Naive B cell (primary cell): Measurements from ENCODE around the gene HINT3. TPM values are rescaled to one million over a fixed set of nuclear protein-coding genes. Genes with fewer than 3 reads are reported as not detected.
"Not testable (repeated sequence)": the region's sequence is repeated elsewhere in the genome, so short reads cannot be mapped to it uniquely, and the experiment has no call there.

Experiments used
- ATAC-seq, 2 donors: fragments of 150-1000 bp; cut with Tn5 transposase; 2 replicates each; pipeline ENCODE4 v1.10.0; 2021; ENCODE audit warnings: low read depth in 2 of 2, mild to moderate bottlenecking in 2 of 2, moderate library complexity in 2 of 2
- DNase-seq: peaks from one replicate; pipeline ENCODE4 v3.0.0; 2022
- H3K27ac Mint-ChIP-seq, 6 donors: one replicate each; pipeline ENCODE4 v1.8.0; 2020 to 2022; ENCODE audit warnings: mild to moderate bottlenecking in 6 of 6, mixed read lengths in 6 of 6, moderate library complexity in 5 of 6, inconsistent platforms in 2 of 6
- H3K27me3 Mint-ChIP-seq, 3 donors: one replicate each; pipeline ENCODE4 v1.8.0; 2021 to 2022; ENCODE audit warnings: mixed read lengths in 3 of 3, mild to moderate bottlenecking in 1 of 3
- H3K36me3 Mint-ChIP-seq, 2 donors: one replicate each; pipeline ENCODE4 v1.8.0; 2020 to 2022; ENCODE audit warnings: mixed read lengths in 2 of 2, inconsistent platforms in 1 of 2, mild to moderate bottlenecking in 1 of 2
- H3K4me1 Mint-ChIP-seq, 3 donors: one replicate each; pipeline ENCODE4 v1.8.0; 2020 to 2022; ENCODE audit warnings: mixed read lengths in 3 of 3, inconsistent platforms in 1 of 3, mild to moderate bottlenecking in 1 of 3, moderate library complexity in 1 of 3
- H3K4me3 Mint-ChIP-seq, 8 donors: one replicate each; pipeline ENCODE4 v1.8.0; 2020 to 2022; ENCODE audit warnings: mild to moderate bottlenecking in 8 of 8, mixed read lengths in 8 of 8, moderate library complexity in 8 of 8, inconsistent platforms in 2 of 8
- H3K9me3 Mint-ChIP-seq, 7 donors: one replicate each; pipeline ENCODE4 v1.8.0; 2020 to 2022; ENCODE audit warnings: mixed read lengths in 7 of 7, mild to moderate bottlenecking in 5 of 7, inconsistent platforms in 2 of 7, moderate library complexity in 1 of 7
- polyA plus RNA-seq, 6 donors: library from polyadenylated mRNA; unstranded; fragments of 300-500 nt; fragmentation: Illumina TruSeq; gene quantifications; one replicate each; pipeline ENCODE4 v1.2.3, GENCODE V29; 2021; ENCODE audit warnings: low read depth in 6 of 6

Gene HINT3
- polyA plus RNA-seq, 6 donors from 2014 or later = 12.1 to 17.8 (median 15.3) TPM

DNA sequence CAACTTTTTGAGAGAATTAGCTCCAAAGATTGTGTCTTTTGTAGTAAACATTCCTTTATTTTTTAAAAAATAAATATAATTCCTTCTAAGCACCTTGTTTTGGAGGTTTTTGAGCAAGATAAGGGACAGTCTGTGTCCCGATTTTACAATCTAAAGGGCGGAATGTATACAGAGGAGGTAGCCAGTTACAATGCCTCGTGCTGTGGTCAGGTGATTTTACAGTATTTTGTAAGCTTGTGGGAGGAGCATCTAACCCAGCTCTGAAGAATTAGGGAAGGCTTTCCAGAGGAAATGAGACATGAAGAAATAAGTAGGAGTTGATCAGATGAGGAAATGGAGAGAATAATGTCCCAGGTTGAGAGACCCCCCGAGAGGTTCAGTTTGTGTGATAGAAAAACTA, 1.3 kb downstream of the HINT3 start:
- Mint-ChIP-seq H3K27me3 (peaks cover 0 to 5% (median 0%) of the 10 kb centered on the region in 3 donors), H3K36me3 (no peaks in the 10 kb centered on the region), H3K9me3 (no peaks in the 10 kb centered on the region), H3K4me3 (no peak overlapping the region), H3K4me1 (peaks cover under 1 to 15% (median under 1%) of the 10 kb centered on the region in 3 donors), H3K27ac (no peak overlapping the region)
- ATAC-seq (no peak), DNase-seq (no peak)

DNA sequence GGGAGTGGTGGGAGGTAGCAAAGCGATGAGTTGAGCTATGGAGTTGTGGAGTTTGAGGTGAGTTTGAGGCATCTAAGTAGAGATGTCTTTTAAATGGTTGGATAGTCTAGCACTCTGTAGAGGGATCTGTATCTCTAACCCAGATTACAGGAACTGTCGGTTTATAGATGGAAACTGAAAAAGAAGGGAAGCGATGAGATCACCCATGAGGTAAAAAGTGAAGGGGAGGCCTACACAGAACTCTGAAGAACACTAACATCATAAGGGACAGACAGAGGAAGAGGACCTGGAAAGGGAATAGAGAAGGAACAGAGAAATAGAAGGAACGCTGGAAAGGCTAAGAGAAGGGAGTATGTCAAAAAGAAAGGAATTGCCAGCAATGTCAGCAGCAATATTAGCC, 2.5 kb downstream of the HINT3 start:
- Mint-ChIP-seq H3K27ac (no peak overlapping the region), H3K4me1 (peaks cover 9 to 23% (median 13%) of the 10 kb centered on the region in 3 donors), H3K4me3 (no peak overlapping the region), H3K27me3 (no peaks in the 10 kb centered on the region), H3K9me3 (no peaks in the 10 kb centered on the region), H3K36me3 (no peaks in the 10 kb centered on the region)
- DNase-seq (no peak), ATAC-seq (no peak)

DNA sequence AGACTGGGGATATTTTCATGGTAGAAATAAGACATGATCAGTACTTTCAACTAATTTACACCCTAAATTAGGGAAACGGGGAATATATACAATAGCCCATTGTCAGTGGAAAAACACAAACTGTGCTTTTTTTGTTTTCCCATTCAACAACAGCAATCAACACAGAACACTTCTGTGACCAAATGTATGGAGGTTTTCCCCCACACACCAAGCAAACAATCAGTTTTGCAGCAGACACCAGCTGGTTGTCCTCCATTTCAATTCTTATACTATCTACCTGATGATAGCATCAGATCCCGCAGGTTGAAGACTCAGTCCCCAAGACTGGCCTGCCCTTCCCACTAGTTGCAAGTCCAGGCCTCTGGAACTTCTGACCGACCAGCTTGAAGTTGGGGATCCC, 4.5 kb downstream of the HINT3 start:
- Mint-ChIP-seq H3K36me3 (no peaks in the 10 kb centered on the region), H3K4me3 (no peak overlapping the region), H3K27ac (peak overlapping the region in 1 of 6 donors; percentile 67), H3K4me1 (peaks cover 9 to 27% (median 24%) of the 10 kb centered on the region in 3 donors), H3K9me3 (no peaks in the 10 kb centered on the region), H3K27me3 (no peaks in the 10 kb centered on the region)
- no peak for DNase-seq
- ATAC-seq = no peak

DNA sequence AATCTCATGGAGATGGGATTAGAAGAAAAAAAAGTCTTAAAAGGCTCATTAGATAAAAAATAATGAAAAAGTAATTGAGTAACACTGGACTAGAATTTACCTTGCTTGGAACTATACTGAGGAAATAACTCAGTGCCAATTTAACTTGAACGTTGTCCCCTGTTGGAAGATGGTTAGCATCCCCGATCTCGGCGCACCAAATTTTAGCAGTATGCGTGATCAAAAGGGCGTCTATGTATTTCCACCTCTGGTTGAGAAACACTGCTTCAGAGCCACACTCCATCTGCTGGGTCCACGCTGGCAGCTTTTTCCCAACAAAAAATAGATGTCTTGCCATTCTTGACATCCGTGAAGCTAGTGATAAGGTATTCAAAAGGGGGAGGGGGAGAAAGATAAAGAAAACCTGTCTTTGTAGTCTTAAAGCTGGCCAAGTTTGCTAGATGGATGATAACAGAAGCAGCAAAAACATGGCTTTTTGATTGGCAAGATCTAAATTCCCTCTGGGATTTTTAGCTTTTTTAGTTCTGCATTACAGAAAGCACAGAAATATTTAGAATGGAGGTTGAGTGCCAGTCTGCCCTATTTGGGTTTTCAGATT, 6.4 kb downstream of the HINT3 start:
- Mint-ChIP-seq H3K36me3 (peaks cover 3 to 7% of the 10 kb centered on the region in 2 donors), H3K9me3 (no peaks in the 10 kb centered on the region), H3K4me3 (peak overlapping the region in 1 of 8 donors; percentile 4), H3K27ac (peak overlapping the region in 2 of 6 donors; percentile 36 to 49), H3K4me1 (peaks cover 11 to 36% (median 29%) of the 10 kb centered on the region in 3 donors), H3K27me3 (no peaks in the 10 kb centered on the region)
- DNase-seq (no peak), ATAC-seq (no peak)

DNA sequence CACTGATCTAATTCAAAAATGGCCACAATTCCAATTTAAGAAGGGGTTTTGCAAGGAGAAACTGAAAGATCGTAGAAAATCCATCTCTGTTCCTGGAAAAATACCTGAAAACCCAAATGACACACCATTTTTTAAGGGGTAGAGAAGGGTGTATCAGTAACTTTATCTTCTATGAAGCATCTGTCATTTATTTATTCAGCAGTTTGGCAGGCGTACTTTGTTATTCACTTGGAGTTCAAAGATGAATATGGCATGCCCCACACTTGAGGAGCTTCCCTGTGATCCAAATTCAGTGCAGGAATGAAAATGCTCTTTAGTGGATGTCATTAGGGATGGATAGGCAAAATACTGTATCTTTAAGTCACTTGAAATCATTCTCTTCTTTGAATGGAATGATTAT, 7.2 kb downstream of the HINT3 start:
- Mint-ChIP-seq H3K4me1 (peaks cover 19 to 45% (median 37%) of the 10 kb centered on the region in 3 donors), H3K4me3 (no peak overlapping the region), H3K36me3 (peaks cover 10 to 12% of the 10 kb centered on the region in 2 donors), H3K9me3 (no peaks in the 10 kb centered on the region), H3K27ac (no peak overlapping the region), H3K27me3 (no peaks in the 10 kb centered on the region)
- DNase-seq (no peak), ATAC-seq (no peak)

DNA sequence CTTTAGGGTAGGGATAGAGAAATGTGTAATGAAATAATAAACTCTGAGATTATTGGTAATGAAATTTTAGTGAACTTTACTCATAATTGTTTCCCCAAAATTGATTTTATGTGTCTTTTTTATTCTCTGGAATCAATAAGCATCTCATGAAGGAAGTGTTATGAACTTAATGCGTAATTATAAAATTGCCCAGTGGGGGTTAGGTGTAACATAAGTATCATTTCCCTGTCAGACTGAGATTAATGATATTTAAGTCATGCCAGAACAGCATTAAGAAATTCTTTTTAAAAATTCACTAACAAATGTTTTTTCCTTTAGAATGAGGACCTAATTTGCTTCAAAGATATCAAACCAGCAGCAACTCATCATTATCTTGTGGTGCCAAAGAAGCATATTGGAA, 10.0 kb downstream of the HINT3 start:
- DNase-seq (no peak), ATAC-seq (no peak)
- Mint-ChIP-seq H3K36me3 (peaks cover 10 to 16% of the 10 kb centered on the region in 2 donors), H3K27ac (peak overlapping the region in 3 of 6 donors; percentile 7 to 70 (median 43)), H3K4me1 (peaks cover 30 to 56% (median 41%) of the 10 kb centered on the region in 3 donors), H3K9me3 (no peaks in the 10 kb centered on the region), H3K27me3 (no peaks in the 10 kb centered on the region), H3K4me3 (no peak overlapping the region)

DNA sequence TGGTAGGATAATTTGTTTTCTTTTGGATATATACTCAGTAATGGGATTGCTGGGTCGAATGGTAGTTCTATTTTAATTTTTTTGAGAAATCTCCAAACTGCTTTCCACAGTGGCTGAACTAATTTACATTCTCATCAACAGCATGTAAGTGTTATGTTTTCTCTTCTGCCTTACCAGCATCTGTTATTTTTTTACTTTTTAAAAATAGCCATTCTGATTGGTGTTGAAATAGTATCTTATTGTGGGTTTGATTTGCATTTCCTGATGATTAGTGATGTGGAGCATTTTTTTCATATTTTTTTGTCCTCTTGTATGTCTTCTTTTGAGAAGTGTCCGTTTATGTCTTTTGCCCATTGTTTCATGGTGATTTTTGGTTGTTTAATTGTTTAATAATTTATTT, 11.9 kb downstream of the HINT3 start:
- Mint-ChIP-seq H3K27me3 (no peaks in the 10 kb centered on the region), H3K4me1 (peaks cover 23 to 48% (median 32%) of the 10 kb centered on the region in 3 donors), H3K4me3 (peak overlapping the region in 3 of 8 donors; percentile 2 to 67 (median 41)), H3K27ac (peak overlapping the region; percentile 12 to 85 (median 62)), H3K36me3 (peaks cover 10 to 16% of the 10 kb centered on the region in 2 donors), H3K9me3 (no peaks in the 10 kb centered on the region)
- ATAC-seq = peak in 1 of 2 donors; percentile 34
- DNase-seq = no peak

DNA sequence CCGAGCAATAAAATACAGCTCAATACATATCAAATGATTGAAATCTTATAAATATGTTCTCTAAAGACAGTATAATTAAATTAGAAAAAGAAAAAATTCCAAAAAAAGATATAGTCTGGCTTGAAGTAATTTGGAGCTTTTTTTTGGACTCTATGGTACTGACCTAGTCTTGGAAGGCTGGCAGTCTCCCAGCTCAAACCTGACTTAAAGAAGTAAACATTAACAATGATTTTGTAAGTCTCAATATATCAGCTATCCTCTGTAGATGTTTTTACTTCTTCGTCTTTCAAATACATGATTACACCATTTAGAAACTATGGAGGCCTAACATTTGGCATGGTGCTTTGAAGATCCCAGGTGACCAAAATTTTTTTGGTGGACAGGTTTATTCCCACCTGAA, 14.2 kb downstream of the HINT3 start:
- H3K27me3 Mint-ChIP-seq = no peaks in the 10 kb centered on the region
- ATAC-seq = no peak
- no peaks in the 10 kb centered on the region for H3K9me3 Mint-ChIP-seq
- no peak overlapping the region for H3K4me3 Mint-ChIP-seq
- peaks cover 25 to 35% (median 27%) of the 10 kb centered on the region in 3 donors for H3K4me1 Mint-ChIP-seq
- DNase-seq = no peak
- H3K36me3 Mint-ChIP-seq = peaks cover 10 to 16% of the 10 kb centered on the region in 2 donors
- peak overlapping the region in 1 of 6 donors; percentile 56 for H3K27ac Mint-ChIP-seq

DNA sequence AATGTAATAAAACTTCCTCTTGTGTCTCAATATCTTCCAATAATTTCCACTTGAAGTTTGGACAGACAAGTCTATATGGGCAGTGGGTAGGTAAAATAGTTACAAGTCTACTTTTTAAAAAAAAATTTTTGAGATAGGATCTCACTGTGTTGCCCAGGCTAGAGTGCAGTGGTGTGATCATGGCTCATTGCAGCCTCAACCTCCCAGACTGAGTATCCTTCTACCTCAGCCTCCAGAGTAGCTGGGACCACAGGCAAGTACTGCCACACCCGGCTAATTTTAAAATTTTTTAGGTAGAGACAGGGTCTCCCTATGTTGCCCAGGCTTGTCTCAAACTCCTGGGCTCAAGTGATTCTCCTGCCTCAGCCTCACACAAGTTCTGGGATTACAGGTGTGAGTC, 15.9 kb downstream of the HINT3 start:
- not testable (repeated sequence) for H3K9me3 Mint-ChIP-seq, ATAC-seq, DNase-seq, H3K27me3 Mint-ChIP-seq, H3K27ac Mint-ChIP-seq, H3K4me3 Mint-ChIP-seq
- Mint-ChIP-seq H3K36me3 (peaks cover 8 to 16% of the 10 kb centered on the region in 2 donors), H3K4me1 (peaks cover 21 to 26% (median 25%) of the 10 kb centered on the region in 3 donors)

DNA sequence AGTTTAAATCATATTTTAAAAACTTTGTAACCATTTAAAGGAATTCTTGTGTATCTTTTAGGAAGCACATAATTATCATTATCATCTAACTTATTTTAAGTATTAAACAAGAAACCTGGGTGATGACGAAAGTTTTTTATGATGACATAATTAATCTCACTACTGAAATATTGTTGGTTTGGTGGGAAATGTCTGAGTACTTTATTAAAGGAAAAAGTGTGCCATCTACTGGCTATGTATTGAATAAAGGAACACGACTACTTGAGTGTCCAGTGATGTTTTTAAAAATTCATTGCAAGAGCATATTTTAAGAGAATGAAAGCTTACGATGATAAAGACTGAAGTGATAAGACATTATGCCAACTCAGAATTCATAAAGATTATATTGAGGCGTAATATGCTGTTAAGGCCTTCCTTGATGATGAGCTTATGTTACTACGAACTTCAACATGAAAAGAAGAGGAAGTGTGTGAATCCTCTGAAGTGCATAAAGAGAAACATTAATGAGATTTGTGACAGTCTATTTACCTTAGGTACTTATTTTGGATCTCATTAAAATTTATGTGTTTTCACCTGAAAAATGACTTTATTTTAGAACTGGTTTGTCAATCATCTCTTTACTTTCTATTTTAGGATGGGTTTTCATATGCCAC, 17.8 kb downstream of the HINT3 start:
- no peaks in the 10 kb centered on the region for H3K27me3 Mint-ChIP-seq
- DNase-seq (peak; percentile 35), ATAC-seq (peak; percentile 69 to 73)
- H3K4me1 Mint-ChIP-seq = peaks cover 6 to 11% (median 9%) of the 10 kb centered on the region in 3 donors
- peaks cover 0 to 8% of the 10 kb centered on the region in 2 donors for H3K36me3 Mint-ChIP-seq
- no peaks in the 10 kb centered on the region for H3K9me3 Mint-ChIP-seq
- peak overlapping the region in 2 of 8 donors; percentile 26 to 30 for H3K4me3 Mint-ChIP-seq
- H3K27ac Mint-ChIP-seq = peak overlapping the region in 2 of 6 donors; percentile 26 to 43

DNA sequence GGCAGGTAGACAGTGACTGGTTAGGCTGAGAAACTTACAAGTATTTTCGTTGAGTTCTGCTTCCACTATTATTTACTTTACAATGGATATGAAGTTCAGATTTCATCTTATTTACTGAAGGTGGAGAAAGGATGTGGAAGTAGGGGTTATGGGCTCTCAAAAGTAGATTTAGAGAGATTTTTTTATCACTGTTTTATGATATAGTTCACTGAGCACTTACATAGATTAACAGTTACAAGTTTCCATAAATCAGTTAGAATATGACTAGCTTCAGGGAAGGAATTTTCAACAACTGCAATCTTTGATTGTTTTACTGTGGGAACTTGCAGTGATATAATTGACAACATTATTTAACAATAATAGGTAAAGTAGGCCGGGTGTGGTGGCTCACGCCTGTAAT, 22.5 kb downstream of the HINT3 start:
- Mint-ChIP-seq H3K27me3 (no peaks in the 10 kb centered on the region), H3K4me3 (no peak overlapping the region), H3K27ac (no peak overlapping the region), H3K9me3 (no peaks in the 10 kb centered on the region), H3K4me1 (peaks cover 0 to 5% (median 4%) of the 10 kb centered on the region in 3 donors), H3K36me3 (peaks cover 0 to 8% of the 10 kb centered on the region in 2 donors)
- no peak for DNase-seq
- no peak for ATAC-seq

DNA sequence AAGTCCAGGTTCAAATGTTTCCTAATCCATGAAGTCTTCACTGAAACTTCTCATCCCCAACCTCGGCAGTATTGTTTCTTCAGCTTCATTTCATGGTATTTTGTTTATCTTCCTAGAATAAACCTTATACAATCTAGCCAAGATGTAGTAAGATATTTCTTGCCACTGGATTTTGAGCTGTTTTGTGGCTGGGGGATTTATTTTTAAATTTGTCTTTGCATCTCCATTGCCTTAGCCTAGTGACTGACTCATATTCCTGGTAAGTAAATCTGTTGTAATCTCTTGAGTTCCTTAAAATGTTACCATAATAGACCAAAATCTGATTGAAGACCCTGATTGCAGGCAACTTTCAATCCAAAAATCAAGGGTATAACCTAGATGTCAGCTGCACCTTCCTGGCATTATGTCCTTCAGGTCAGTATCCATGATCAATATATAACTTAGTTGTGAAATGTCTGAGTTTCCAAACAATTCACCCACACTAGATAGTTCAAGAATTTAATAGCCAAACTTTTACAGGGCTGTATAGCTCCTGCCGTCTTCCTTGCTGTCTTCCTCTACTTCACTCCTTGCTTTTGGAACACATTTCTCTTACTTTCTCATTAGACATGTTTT, 25.1 kb downstream of the HINT3 start:
- no peak overlapping the region for H3K4me3 Mint-ChIP-seq
- H3K27ac Mint-ChIP-seq = no peak overlapping the region
- H3K4me1 Mint-ChIP-seq = no peaks in the 10 kb centered on the region
- no peak for ATAC-seq
- no peaks in the 10 kb centered on the region for H3K9me3 Mint-ChIP-seq
- no peaks in the 10 kb centered on the region for H3K27me3 Mint-ChIP-seq
- H3K36me3 Mint-ChIP-seq = peaks cover 0 to 8% of the 10 kb centered on the region in 2 donors
- DNase-seq = no peak

DNA sequence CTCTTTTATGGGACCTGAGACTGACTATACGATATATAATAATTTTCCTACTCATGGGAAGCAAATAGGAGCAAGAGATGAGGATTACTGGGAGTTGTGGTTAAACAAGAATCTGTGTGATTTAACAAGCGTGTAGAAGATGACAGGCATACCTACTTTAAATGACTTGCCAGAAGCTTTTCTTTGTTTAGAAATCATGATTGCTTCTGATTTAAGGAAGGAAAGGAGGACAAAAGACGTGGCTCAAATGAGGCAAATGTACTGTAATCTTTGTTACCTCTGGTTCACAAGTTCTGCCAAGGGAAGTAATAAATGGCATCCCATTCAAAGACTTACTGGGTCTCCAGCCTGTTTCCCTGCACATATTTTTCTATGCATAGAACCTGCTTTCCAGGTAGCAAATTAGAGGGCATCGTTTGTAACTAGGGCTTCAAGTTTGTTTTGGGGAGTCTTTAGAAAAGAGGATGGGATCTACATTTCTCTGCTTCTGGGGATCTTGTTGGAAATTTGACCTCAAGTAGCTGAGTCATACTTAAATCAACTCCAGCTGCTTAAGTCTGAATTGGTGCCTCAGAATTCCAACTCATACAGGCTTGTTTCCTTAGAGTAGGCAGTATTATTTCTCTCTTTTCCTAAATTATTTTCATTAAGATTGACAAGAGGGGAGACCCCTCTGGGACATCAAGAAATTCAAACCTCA, 26.8 kb downstream of the HINT3 start:
- H3K9me3 Mint-ChIP-seq = no peaks in the 10 kb centered on the region
- ATAC-seq (no peak), DNase-seq (no peak)
- H3K27ac Mint-ChIP-seq = no peak overlapping the region
- no peaks in the 10 kb centered on the region for H3K4me1 Mint-ChIP-seq
- H3K27me3 Mint-ChIP-seq = no peaks in the 10 kb centered on the region
- H3K36me3 Mint-ChIP-seq = peaks cover 0 to 7% of the 10 kb centered on the region in 2 donors
- H3K4me3 Mint-ChIP-seq = no peak overlapping the region
